ENCODE measurements around the gene PTPN18. TPM values are rescaled to one million over a fixed set of nuclear protein-coding genes. Genes with fewer than 3 reads are reported as not detected.

PTPN18 gene
- total and polyA plus RNA-seq, 2 donors (not counting 1 experiment from before 2014, with no cell fraction given) = 91.0 to 102 TPM

GRCh38 chr2:130344578-130344977 lies 11.3 kb upstream of the PTPN18 start:
- ChIA-PET POLR2A (no interaction called here), CTCF (interaction anchor here (3.8 to 5.4 kb wide), 3 partner anchors 11 to 31 kb away, joined by 31 to 61 read pairs (median 40); partner anchors contain the start of gene PTPN18)
- no peaks in the 10 kb centered on the region for H3K27me3 Mint-ChIP-seq
- peaks cover 57% of the 10 kb centered on the region for H3K4me1 Mint-ChIP-seq
- Histone ChIP-seq H3K4me1 (ENCODE audit: control insufficient read depth in 2 of 2, insufficient read depth in 2 of 2, low read length in 2 of 2) (peaks cover 12 to 31% of the 10 kb centered on the region in 2 donors), H4K20me1 (ENCODE audit: control insufficient read depth, insufficient read depth, low read length, poor library complexity, severe bottlenecking) (peaks cover 32% of the 10 kb centered on the region), H2AFZ (ENCODE audit: insufficient read depth, low read depth, low read length, poor library complexity, severe bottlenecking) (no peak overlapping the region), H3K4me2 (replicated peaks; ENCODE audit: low read depth, low read length, poor library complexity, severe bottlenecking) (no peak overlapping the region), H3K9ac (ENCODE audit: low read length) (no peak overlapping the region), H3K9me3 (ENCODE audit: control extremely low read depth in 1 of 3, control insufficient read depth in 2 of 3, insufficient read depth in 1 of 3, low read length in 2 of 3) (no peaks in the 10 kb centered on the region), H3K27ac (ENCODE audit: low read length in 2 of 2) (no peak overlapping the region), H3K36me3 (replicated peaks in 1 of 2; ENCODE audit: control extremely low read depth in 1 of 2, control insufficient read depth in 1 of 2, extremely low read depth in 1 of 2, insufficient read depth in 2 of 2, low read length in 1 of 2) (peaks cover 0 to 49% of the 10 kb centered on the region in 2 experiments), H3K4me3 (ENCODE audit: control extremely low read depth in 1 of 5, extremely low read depth in 1 of 5, insufficient read depth in 1 of 5, low read depth in 2 of 5, low read length in 4 of 5) (no peak overlapping the region), H3K27me3 (replicated peaks in 1 of 4; ENCODE audit: control extremely low read depth in 1 of 4, control insufficient read depth in 3 of 4, insufficient read depth in 4 of 4, low read length in 3 of 4) (no peaks in the 10 kb centered on the region), H3K79me2 (ENCODE audit: control insufficient read depth, insufficient read depth, low read length) (peaks cover 29% of the 10 kb centered on the region)
- TF ChIP-seq EZH2 (IDR thresholded peaks at IDR 0.05; ENCODE audit: borderline replicate concordance, insufficient read depth, low read depth, low read length, poor library complexity, severe bottlenecking) = no peak
- no peak for TF ChIP-seq CTCF (IDR thresholded peaks at IDR 0.05)
- H3K9me3 Mint-ChIP-seq (ENCODE audit: insufficient read depth) = no peaks in the 10 kb centered on the region
- no peak for ATAC-seq (ENCODE audit: low read depth)
- intact Hi-C loops (cut with micrococcal nuclease) = loop anchor here (5.0 to 10.0 kb wide), 3 partner anchors 467 to 1150 kb away; partner anchors contain the start of genes MZT2A and PLEKHB2
- peak overlapping the region; percentile 46 for H3K27ac Mint-ChIP-seq
- H3K4me3 Mint-ChIP-seq = peak overlapping the region; percentile 44
- DNase-seq = no peak
- WGBS (ENCODE audit: insufficient coverage) = 86% methylated on average over 1 of the region's 4 CpGs

GRCh38 chr2:130345091-130345490 lies 10.8 kb upstream of the PTPN18 start:
- H3K9me3 Mint-ChIP-seq (ENCODE audit: insufficient read depth) = no peaks in the 10 kb centered on the region
- H3K27me3 ChIP-seq (replicated peaks in 1 of 4; ENCODE audit: control extremely low read depth in 1 of 4, control insufficient read depth in 3 of 4, insufficient read depth in 4 of 4, low read length in 3 of 4) = no peaks in the 10 kb centered on the region
- no peaks in the 10 kb centered on the region for H3K9me3 ChIP-seq (ENCODE audit: control extremely low read depth in 1 of 3, control insufficient read depth in 2 of 3, insufficient read depth in 1 of 3, low read length in 2 of 3)
- no peaks in the 10 kb centered on the region for H3K27me3 Mint-ChIP-seq
- H3K79me2 ChIP-seq (ENCODE audit: control insufficient read depth, insufficient read depth, low read length) = peaks cover 29% of the 10 kb centered on the region
- peaks cover 0 to 45% of the 10 kb centered on the region in 2 experiments for H3K36me3 ChIP-seq (replicated peaks in 1 of 2; ENCODE audit: control extremely low read depth in 1 of 2, control insufficient read depth in 1 of 2, extremely low read depth in 1 of 2, insufficient read depth in 2 of 2, low read length in 1 of 2)
- no peak overlapping the region for H3K4me2 ChIP-seq (replicated peaks; ENCODE audit: low read depth, low read length, poor library complexity, severe bottlenecking)
- TF ChIP-seq CTCF (IDR thresholded peaks at IDR 0.05) (no peak), EZH2 (IDR thresholded peaks at IDR 0.05; ENCODE audit: borderline replicate concordance, insufficient read depth, low read depth, low read length, poor library complexity, severe bottlenecking) (no peak)
- no peak for DNase-seq
- no peak overlapping the region for H3K9ac ChIP-seq (ENCODE audit: low read length)
- no peak overlapping the region for H3K27ac ChIP-seq (ENCODE audit: low read length in 2 of 2)
- H3K4me1 Mint-ChIP-seq = peaks cover 56% of the 10 kb centered on the region
- H3K27ac Mint-ChIP-seq = no peak overlapping the region
- peaks cover 32% of the 10 kb centered on the region for H4K20me1 ChIP-seq (ENCODE audit: control insufficient read depth, insufficient read depth, low read length, poor library complexity, severe bottlenecking)
- no peak for ATAC-seq (ENCODE audit: low read depth)
- H3K4me3 Mint-ChIP-seq = peak overlapping the region; percentile 44
- 99% methylated on average over 9 of the region's 13 CpGs for WGBS (ENCODE audit: insufficient coverage)
- intact Hi-C loops (cut with micrococcal nuclease) = loop anchor here (10.0 kb wide), 2 partner anchors 760 to 1150 kb away; partner anchors contain the start of genes MZT2A and PLEKHB2
- peaks cover 12 to 31% of the 10 kb centered on the region in 2 donors for H3K4me1 ChIP-seq (ENCODE audit: control insufficient read depth in 2 of 2, insufficient read depth in 2 of 2, low read length in 2 of 2)
- CTCF ChIA-PET = interaction anchor here (4.5 to 5.4 kb wide), 2 partner anchors 10 to 31 kb away, joined by 31 to 61 read pairs; partner anchors contain the start of gene PTPN18
- POLR2A ChIA-PET = no interaction called here
- no peak overlapping the region for H2AFZ ChIP-seq (ENCODE audit: insufficient read depth, low read depth, low read length, poor library complexity, severe bottlenecking)
- H3K4me3 ChIP-seq (ENCODE audit: control extremely low read depth in 1 of 5, extremely low read depth in 1 of 5, insufficient read depth in 1 of 5, low read depth in 2 of 5, low read length in 4 of 5) = no peak overlapping the region
